MCF 10A (cell line): Measurements from ENCODE around the gene FUOM. TPM values are rescaled to one million over a fixed set of nuclear protein-coding genes. Genes with fewer than 3 reads are reported as not detected.
A peak's percentile ranks its signal among the peaks of the same experiment; 100 is the strongest.
"Not testable (repeated sequence)": the region's sequence is repeated elsewhere in the genome, so short reads cannot be mapped to it uniquely, and the experiment has no call there.

Source experiments
- BruUV-seq: library from RNA; stranded (reverse); fragments of 400-500 nt; replicated peaks from 2 replicates; lab custom pipeline; 2021; lab: Mats Ljungman, UMichigan
- CTCF ChIA-PET: fragments of 300-600 bp; sonication (Branson Sonifier 250); formaldehyde crosslinking; extraction: SDS; loops from one replicate; lab custom pipeline; 2021; ENCODE audit warnings: antibody characterized with exemption, inconsistent platforms; lab: Yijun Ruan, JAX
- POLR2A ChIA-PET: fragments of 300-600, 350-650 bp; sonication (Branson Sonifier 250); formaldehyde crosslinking; extraction: SDS; loops from one replicate; lab custom pipeline; 2020; ENCODE audit warnings: antibody characterized with exemption, inconsistent platforms; lab: Yijun Ruan, JAX
- DNase-seq: peaks from one replicate; pipeline ENCODE4 v3.0.0-alpha.2; 2018; ENCODE audit not compliant: unreplicated experiment
- H3K27ac Mint-ChIP-seq: one replicate; pipeline ENCODE4 v1.8.0; 2022; ENCODE audit warnings: mild to moderate bottlenecking, low read depth, mixed read lengths; ENCODE audit not compliant: unreplicated experiment
- H3K27me3 Mint-ChIP-seq: one replicate; pipeline ENCODE4 v1.8.0; 2022; ENCODE audit warnings: mixed read lengths; ENCODE audit not compliant: insufficient read depth, unreplicated experiment
- H3K36me3 Mint-ChIP-seq: one replicate; pipeline ENCODE4 v1.8.0; 2022; ENCODE audit warnings: mild to moderate bottlenecking, moderate library complexity, mixed read lengths; ENCODE audit not compliant: insufficient read depth, unreplicated experiment
- H3K4me1 Mint-ChIP-seq: one replicate; pipeline ENCODE4 v1.8.0; 2022; ENCODE audit warnings: mixed read lengths; ENCODE audit not compliant: insufficient read depth, unreplicated experiment
- H3K4me3 Mint-ChIP-seq: one replicate; pipeline ENCODE4 v1.8.0; 2022; ENCODE audit warnings: mild to moderate bottlenecking, moderate library complexity, mixed read lengths; ENCODE audit not compliant: unreplicated experiment
- H3K9me3 Mint-ChIP-seq: one replicate; pipeline ENCODE4 v1.8.0; 2022; ENCODE audit warnings: mixed read lengths; ENCODE audit not compliant: unreplicated experiment
- intact Hi-C: fragments of 100-400 bp; cut with micrococcal nuclease; formaldehyde crosslinking; loops from 2 replicates; pipeline ENCODE4 v1.14.1; 2022
- total RNA-seq: library from RNA; stranded (reverse); gene quantifications from 2 replicates; pipeline ENCODE4 v1.2.3, GENCODE V29; 2022
- TF ChIP-seq, protein P1 (sequence below): fragments of 200-600 bp; IDR thresholded peaks from one replicate; pipeline ENCODE4 v1.8.0; 2022; ENCODE audit warnings: antibody characterized with exemption, mild to moderate bottlenecking; ENCODE audit not compliant: unreplicated experiment

FUOM gene
- total RNA-seq, 1 experiment from 2014 or later = 22.6 TPM

DNA sequence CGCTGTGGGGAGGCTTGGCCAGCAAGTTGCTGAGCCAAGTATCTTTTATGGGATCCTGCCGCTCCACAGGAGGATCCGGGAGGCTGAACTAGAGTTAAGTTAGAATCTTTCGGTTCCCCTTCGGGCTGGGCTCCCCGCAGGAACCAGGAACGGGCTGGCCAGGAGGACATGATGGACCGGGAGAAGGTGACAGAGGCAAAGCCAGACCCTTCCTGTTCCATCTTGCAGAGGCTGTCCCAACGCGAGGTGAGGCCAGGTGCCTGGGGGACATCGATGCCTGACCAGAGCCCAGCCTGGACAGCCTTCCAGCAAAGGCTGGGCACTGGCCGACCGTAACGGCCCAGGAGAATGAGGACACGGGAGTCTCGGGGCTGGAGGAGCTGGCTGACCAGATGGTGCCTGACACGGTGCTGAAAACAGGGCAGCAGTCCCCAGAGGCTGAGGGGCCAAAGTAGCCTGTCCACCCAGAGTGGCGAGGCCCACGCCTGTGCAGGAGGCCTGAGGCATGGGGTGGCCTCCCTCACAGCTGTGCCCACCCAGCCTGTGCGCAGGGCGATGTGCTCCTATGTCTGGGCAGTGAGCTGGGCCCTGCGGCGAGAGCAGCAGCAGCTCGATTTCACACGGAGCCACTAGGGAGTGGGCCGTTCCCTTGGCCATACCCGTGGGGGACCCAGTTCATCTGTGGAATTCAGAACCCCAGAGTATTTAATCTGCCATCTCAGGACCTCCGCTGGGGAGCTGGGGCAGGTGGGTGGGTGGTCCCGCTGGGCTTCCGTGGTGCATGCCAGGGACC lies 19.4 kb upstream of the FUOM start:
- BruUV-seq = no TSS peak
- DNase-seq = no peak
- H3K27ac Mint-ChIP-seq = no peak overlapping the region
- peak overlapping the region; percentile 38 for H3K4me3 Mint-ChIP-seq
- H3K4me1 Mint-ChIP-seq = peaks cover 5% of the 10 kb centered on the region
- H3K9me3 Mint-ChIP-seq = no peaks in the 10 kb centered on the region
- CTCF ChIA-PET = interaction anchor here (0.6 to 0.9 kb wide), 2 partner anchors 8 to 116 kb away, joined by 3 to 5 read pairs; no protein-coding TSS in a partner anchor
- peaks cover 6% of the 10 kb centered on the region for H3K36me3 Mint-ChIP-seq
- POLR2A ChIA-PET = interaction anchor here (1.4 kb wide), 1 partner anchor 14 kb away, joined by 5 read pairs; no protein-coding TSS in a partner anchor
- no peaks in the 10 kb centered on the region for H3K27me3 Mint-ChIP-seq
- TF ChIP-seq, protein P1, sequence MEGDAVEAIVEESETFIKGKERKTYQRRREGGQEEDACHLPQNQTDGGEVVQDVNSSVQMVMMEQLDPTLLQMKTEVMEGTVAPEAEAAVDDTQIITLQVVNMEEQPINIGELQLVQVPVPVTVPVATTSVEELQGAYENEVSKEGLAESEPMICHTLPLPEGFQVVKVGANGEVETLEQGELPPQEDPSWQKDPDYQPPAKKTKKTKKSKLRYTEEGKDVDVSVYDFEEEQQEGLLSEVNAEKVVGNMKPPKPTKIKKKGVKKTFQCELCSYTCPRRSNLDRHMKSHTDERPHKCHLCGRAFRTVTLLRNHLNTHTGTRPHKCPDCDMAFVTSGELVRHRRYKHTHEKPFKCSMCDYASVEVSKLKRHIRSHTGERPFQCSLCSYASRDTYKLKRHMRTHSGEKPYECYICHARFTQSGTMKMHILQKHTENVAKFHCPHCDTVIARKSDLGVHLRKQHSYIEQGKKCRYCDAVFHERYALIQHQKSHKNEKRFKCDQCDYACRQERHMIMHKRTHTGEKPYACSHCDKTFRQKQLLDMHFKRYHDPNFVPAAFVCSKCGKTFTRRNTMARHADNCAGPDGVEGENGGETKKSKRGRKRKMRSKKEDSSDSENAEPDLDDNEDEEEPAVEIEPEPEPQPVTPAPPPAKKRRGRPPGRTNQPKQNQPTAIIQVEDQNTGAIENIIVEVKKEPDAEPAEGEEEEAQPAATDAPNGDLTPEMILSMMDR = no peak
- intact Hi-C loops = no loop called here

DNA sequence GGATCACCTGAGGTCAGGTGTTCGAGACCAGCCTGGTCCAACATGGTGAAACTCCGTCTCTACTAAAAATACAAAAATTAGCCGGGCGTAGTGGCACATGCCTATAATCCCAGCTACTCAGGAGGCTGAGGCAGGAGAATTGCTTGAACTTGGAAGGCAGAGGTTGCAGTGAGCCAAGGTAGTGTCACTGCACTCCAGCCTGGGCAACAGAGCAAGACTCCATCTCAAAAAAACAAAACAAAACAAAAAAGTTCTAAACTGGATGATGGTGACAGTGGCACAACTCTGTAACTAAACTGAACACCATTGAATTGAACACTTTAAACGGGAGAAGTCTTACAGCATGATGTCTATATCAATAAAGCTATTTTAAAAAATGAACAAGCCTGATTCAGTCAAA lies 18.4 kb upstream of the FUOM start:
- H3K4me3 Mint-ChIP-seq, BruUV-seq, intact Hi-C loops, CTCF ChIA-PET, DNase-seq, H3K27ac Mint-ChIP-seq, H3K9me3 Mint-ChIP-seq, H3K27me3 Mint-ChIP-seq, POLR2A ChIA-PET: not testable (repeated sequence)
- H3K36me3 Mint-ChIP-seq = peaks cover 10% of the 10 kb centered on the region
- H3K4me1 Mint-ChIP-seq = peaks cover 10% of the 10 kb centered on the region

- peaks cover 15% of the 10 kb centered on the region for H3K36me3 Mint-ChIP-seq
- H3K9me3 Mint-ChIP-seq = no peaks in the 10 kb centered on the region
- TF ChIP-seq, protein P1 = no peak
- DNase-seq = no peak
- CTCF ChIA-PET = interaction anchor here (1.5 kb wide), 1 partner anchor 46 kb away, joined by 6 read pairs; no protein-coding TSS in a partner anchor
- BruUV-seq = no TSS peak
- intact Hi-C loops = no loop called here
- no peak overlapping the region for H3K27ac Mint-ChIP-seq
- H3K4me3 Mint-ChIP-seq = no peak overlapping the region
- POLR2A ChIA-PET = no interaction called here
- H3K27me3 Mint-ChIP-seq = no peaks in the 10 kb centered on the region
- peaks cover 10% of the 10 kb centered on the region for H3K4me1 Mint-ChIP-seq
Measured at GRCh38 chr10:133375357-133376115, 17.7 kb upstream of the FUOM start.

GRCh38 chr10:133373174-133374090 lies 15.6 kb upstream of the FUOM start, which contains the start of gene ECHS1:
Gene ECHS1 (minus strand): TSS chr10:133373354. CDS start chr10:133373333, 21 bp downstream.
- Mint-ChIP-seq H3K36me3 (peaks cover 33% of the 10 kb centered on the region), H3K4me1 (peaks cover 10% of the 10 kb centered on the region), H3K4me3 (peak within 1 kb of the TSS; percentile 82), H3K27ac (peak within 1 kb of the TSS; percentile 88), H3K27me3 (no peaks in the 10 kb centered on the region), H3K9me3 (no peaks in the 10 kb centered on the region)
- peak; percentile 92 for DNase-seq
- ChIA-PET CTCF (interaction anchor here (1.5 to 1.6 kb wide), 2 partner anchors 44 to 66 kb away, joined by 6 read pairs; no protein-coding TSS in a partner anchor), POLR2A (interaction anchor here (0.6 to 2.0 kb wide), 4 partner anchors 19 to 94 kb away, joined by 3 to 9 read pairs (median 4); partner anchors contain the start of gene MTG1)
- TF ChIP-seq, protein P1 = no peak
- no TSS peak for BruUV-seq
- intact Hi-C loops = no loop called here
